Measurements from ENCODE around the gene SKOR1. TPM values are rescaled to one million over a fixed set of nuclear protein-coding genes. Genes with fewer than 3 reads are reported as not detected.

SKOR1 gene
- total and polyA plus RNA-seq, 2 of the 8 experiments (the other 6 are each of a cell fraction or from before 2014, with no cell fraction given), result 0.03 to 0.11 TPM

GRCh38 chr15:67788986-67789385, 36.3 kb upstream of the SKOR1 start (continued):
- no peak for TF ChIP-seq USF2 (IDR thresholded peaks at IDR 0.05; ENCODE audit: low read length)
- no peak for TF ChIP-seq SP1 (IDR thresholded peaks at IDR 0.05; ENCODE audit: low read depth, low read length)
